Colonic mucosa (tissue), 4 donors: Measurements from ENCODE around the gene ESYT1. TPM values are rescaled to one million over a fixed set of nuclear protein-coding genes. Genes with fewer than 3 reads are reported as not detected.

Experiments
- DNase-seq: peaks from one replicate; pipeline ENCODE4 v3.0.0-alpha.2; 2020
- H3K27ac ChIP-seq: fragments of 200-600 bp; one replicate; pipeline ENCODE4 v1.8.0; 2021
- H3K27me3 ChIP-seq: fragments of 200-600 bp; one replicate; pipeline ENCODE4 v1.8.0; 2021
- H3K36me3 ChIP-seq: fragments of 200-600 bp; one replicate; pipeline ENCODE4 v1.8.0; 2021
- H3K4me1 ChIP-seq: fragments of 200-600 bp; one replicate; pipeline ENCODE4 v1.8.0; 2021; ENCODE audit warnings: mild to moderate bottlenecking
- H3K4me3 ChIP-seq: fragments of 200-600 bp; one replicate; pipeline ENCODE4 v1.8.0; 2021
- H3K9ac ChIP-seq, 2 donors: one replicate each; pipeline ENCODE4 v1.7.0; 2013; ENCODE audit warnings: control low read depth in 2 of 2, low read depth in 2 of 2, low read length in 2 of 2
- H3K9me3 ChIP-seq: fragments of 200-600 bp; one replicate; pipeline ENCODE4 v1.8.0; 2021
- intact Hi-C: fragments of 100-400 bp; cut with DNase I; formaldehyde crosslinking; loops from one replicate; pipeline ENCODE4 v1.14.1; 2022
- total RNA-seq, 2 donors: library from RNA; stranded (reverse); fragmentation: NEBNext Ultra II Directional in 1 of 2; extraction: Animal tissue kit (Norgen Biotek cat#: 25700) in 1 of 2; gene quantifications; one replicate each; pipeline ENCODE4 v1.2.1, GENCODE V29; 2021
- TF ChIP-seq, protein P1 (sequence below): fragments of 200-600 bp; IDR thresholded peaks from one replicate; pipeline ENCODE4 v1.8.0; 2022; ENCODE audit warnings: antibody characterized with exemption, mild to moderate bottlenecking
- donor health status: healthy.
- donor health status: DM: no; HTN: no; CAD: no.
- donor health status: DM: no; HTN: no; CAD: no.

ESYT1 gene
- total RNA-seq, 2 donors from 2014 or later = 63.9 to 72.8 TPM

DNA sequence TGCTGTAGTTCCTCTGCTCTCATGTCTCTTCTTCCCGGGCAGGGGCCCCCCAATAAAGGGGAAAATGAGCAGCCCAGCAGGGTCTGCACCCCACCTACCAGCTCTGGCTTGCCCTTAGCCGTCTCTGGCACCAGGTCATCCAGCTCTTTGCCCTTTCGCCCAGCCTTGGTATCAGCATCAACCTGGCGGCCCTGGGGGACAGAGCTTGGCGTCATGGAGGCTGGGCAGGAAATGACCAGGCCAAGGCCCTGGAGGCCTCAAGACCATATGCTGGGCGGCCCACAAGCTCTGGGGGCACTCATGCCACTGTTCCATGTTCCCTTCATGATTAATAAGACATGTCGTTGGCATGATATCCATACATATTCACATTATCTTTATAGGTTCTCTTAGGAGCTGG is 44.8 kb downstream of the ESYT1 start:
- TF ChIP-seq, protein P1, sequence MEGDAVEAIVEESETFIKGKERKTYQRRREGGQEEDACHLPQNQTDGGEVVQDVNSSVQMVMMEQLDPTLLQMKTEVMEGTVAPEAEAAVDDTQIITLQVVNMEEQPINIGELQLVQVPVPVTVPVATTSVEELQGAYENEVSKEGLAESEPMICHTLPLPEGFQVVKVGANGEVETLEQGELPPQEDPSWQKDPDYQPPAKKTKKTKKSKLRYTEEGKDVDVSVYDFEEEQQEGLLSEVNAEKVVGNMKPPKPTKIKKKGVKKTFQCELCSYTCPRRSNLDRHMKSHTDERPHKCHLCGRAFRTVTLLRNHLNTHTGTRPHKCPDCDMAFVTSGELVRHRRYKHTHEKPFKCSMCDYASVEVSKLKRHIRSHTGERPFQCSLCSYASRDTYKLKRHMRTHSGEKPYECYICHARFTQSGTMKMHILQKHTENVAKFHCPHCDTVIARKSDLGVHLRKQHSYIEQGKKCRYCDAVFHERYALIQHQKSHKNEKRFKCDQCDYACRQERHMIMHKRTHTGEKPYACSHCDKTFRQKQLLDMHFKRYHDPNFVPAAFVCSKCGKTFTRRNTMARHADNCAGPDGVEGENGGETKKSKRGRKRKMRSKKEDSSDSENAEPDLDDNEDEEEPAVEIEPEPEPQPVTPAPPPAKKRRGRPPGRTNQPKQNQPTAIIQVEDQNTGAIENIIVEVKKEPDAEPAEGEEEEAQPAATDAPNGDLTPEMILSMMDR = no peak
- H3K27ac ChIP-seq = no peak overlapping the region
- DNase-seq = no peak
- no peaks in the 10 kb centered on the region for H3K9me3 ChIP-seq
- intact Hi-C loops = no loop called here
- peaks cover 26% of the 10 kb centered on the region for H3K36me3 ChIP-seq
- H3K4me3 ChIP-seq = no peak overlapping the region
- no peak overlapping the region for H3K9ac ChIP-seq
- no peaks in the 10 kb centered on the region for H3K4me1 ChIP-seq
- no peaks in the 10 kb centered on the region for H3K27me3 ChIP-seq

DNA sequence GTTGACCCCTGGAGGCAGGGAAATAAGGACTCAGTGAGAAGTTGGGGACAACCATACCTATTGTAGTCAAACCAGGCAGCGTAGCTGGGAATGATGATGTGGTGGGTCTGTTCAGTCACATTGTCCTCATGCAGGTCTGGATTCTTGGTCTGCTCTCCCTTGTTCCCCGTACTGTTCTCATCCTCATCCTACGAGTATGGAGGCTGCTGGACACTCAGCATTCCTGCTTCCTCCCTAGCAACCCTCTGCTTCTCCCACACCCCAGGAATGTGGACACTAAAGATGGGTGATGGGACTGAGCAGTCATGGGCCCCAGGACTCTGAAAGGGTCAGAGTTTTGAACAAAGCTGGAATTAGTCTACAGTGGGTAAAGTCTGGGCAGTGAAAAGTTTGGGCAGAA is 50.3 kb downstream of the ESYT1 start:
- Histone ChIP-seq H3K4me1 (no peaks in the 10 kb centered on the region), H3K4me3 (no peak overlapping the region), H3K9me3 (no peaks in the 10 kb centered on the region), H3K36me3 (peaks cover 30% of the 10 kb centered on the region), H3K27me3 (no peaks in the 10 kb centered on the region), H3K27ac (no peak overlapping the region), H3K9ac (no peak overlapping the region)
- intact Hi-C loops = no loop called here
- no peak for DNase-seq
- TF ChIP-seq, protein P1 = no peak

- Histone ChIP-seq H3K9ac (no peak overlapping the region), H3K4me1 (peaks cover 13% of the 10 kb centered on the region), H3K27ac (no peak overlapping the region), H3K4me3 (no peak overlapping the region), H3K36me3 (peaks cover 8% of the 10 kb centered on the region), H3K9me3 (no peaks in the 10 kb centered on the region), H3K27me3 (no peaks in the 10 kb centered on the region)
- no peak for DNase-seq
- intact Hi-C loops = no loop called here
- TF ChIP-seq, protein P1 = no peak
Measured at GRCh38 chr12:56186957-56187356, 58.9 kb downstream of the ESYT1 start.

DNA sequence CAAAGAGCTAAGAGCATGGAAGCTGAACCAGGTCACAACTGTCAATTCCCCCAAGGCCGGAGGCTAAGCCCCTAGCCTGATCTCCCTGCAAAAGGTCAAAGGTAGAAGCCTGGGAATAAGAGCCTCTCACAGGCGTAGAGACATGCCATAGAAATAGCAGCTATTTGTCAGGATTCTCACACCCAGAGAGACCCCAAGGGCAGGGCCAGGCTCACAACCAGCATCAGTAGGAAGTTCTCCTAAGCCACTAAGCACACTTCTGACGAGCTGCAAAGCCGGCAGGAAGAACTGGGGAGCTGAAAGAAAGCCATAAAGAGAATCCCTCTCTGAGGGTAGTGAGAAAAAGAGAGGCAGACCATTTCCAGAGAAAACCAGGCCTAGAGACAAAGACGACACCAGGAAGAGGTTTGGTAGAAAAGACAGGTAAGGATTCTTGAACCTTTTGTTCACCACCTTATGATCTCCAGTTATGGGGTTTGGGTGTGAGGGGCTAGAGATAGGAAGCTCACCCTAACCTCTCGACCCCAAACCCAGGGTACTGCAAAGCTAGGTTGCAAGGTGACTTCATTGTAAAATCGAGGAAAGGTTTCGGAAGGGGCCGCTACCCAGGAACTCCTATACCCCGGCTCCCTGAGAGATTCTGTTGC is 60.2 kb downstream of the ESYT1 start:
- Histone ChIP-seq H3K4me1 (peaks cover 13% of the 10 kb centered on the region), H3K27me3 (no peaks in the 10 kb centered on the region), H3K9me3 (no peaks in the 10 kb centered on the region), H3K36me3 (no peaks in the 10 kb centered on the region), H3K9ac (peak overlapping the region; percentile 88 to 94), H3K27ac (peak overlapping the region; percentile 81), H3K4me3 (peak overlapping the region; percentile 78)
- TF ChIP-seq, protein P1 = no peak
- peak; percentile 38 for DNase-seq
- intact Hi-C loops = loop anchor here (2.0 kb wide), 1 partner anchor 63 kb away; no protein-coding TSS in a partner anchor

DNA sequence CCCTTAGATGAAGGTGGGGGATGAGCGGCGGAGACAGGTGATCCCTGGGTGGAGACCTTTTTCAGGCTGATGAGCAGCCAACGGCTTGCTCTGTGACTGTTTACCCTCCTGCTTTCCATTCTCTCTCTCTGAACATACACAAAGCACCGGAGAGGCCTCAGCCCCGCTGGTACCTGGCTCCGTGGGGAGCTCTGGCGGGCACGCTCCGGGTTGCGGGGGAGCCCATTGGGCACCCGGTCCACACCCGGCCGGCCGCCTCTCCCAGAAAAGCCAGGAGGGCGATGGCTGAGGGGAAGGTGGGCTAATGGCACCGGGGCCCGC is 60.7 kb downstream of the ESYT1 start:
- intact Hi-C loops = loop anchor here (2.0 kb wide), 1 partner anchor 64 kb away; no protein-coding TSS in a partner anchor

More for the DNA sequence above, 60.7 kb downstream of the ESYT1 start:
- DNase-seq = no peak
- Histone ChIP-seq H3K9me3 (no peaks in the 10 kb centered on the region), H3K36me3 (no peaks in the 10 kb centered on the region), H3K4me3 (peak overlapping the region; percentile 78), H3K27me3 (no peaks in the 10 kb centered on the region), H3K4me1 (peaks cover 13% of the 10 kb centered on the region), H3K9ac (peak overlapping the region; percentile 88 to 94), H3K27ac (peak overlapping the region; percentile 81)
- TF ChIP-seq, protein P1 = no peak
